ENCODE data around the gene PSMA5. TPM values are rescaled to one million over a fixed set of nuclear protein-coding genes. Genes with fewer than 3 reads are reported as not detected.
"Not testable (repeated sequence)": the region's sequence is repeated elsewhere in the genome, so short reads cannot be mapped to it uniquely, and the experiment has no call there.

The PSMA5 gene
- total RNA-seq, 2 experiments from 2014 or later, result 192 to 210 TPM

DNA sequence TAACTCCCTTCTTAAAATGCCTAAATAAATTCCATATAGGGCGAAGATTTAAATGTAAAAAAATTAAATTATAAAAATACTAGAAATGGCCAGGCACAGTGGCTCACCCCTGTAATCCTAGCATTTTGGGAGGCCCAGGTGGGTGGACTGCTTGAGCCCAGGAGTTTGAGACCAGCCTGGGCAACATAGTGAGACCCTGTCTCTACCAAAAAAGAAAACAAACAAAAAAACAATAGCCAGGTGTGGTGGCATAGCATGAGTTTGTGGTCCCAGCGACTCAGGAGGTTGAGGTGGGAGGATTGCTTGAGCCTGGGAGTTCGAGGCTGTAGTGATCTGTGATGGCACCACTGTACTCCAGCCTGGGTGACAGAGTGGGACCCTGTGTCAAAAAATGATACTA is 46.3 kb downstream of the PSMA5 start:
- TF ChIP-seq, protein P1, sequence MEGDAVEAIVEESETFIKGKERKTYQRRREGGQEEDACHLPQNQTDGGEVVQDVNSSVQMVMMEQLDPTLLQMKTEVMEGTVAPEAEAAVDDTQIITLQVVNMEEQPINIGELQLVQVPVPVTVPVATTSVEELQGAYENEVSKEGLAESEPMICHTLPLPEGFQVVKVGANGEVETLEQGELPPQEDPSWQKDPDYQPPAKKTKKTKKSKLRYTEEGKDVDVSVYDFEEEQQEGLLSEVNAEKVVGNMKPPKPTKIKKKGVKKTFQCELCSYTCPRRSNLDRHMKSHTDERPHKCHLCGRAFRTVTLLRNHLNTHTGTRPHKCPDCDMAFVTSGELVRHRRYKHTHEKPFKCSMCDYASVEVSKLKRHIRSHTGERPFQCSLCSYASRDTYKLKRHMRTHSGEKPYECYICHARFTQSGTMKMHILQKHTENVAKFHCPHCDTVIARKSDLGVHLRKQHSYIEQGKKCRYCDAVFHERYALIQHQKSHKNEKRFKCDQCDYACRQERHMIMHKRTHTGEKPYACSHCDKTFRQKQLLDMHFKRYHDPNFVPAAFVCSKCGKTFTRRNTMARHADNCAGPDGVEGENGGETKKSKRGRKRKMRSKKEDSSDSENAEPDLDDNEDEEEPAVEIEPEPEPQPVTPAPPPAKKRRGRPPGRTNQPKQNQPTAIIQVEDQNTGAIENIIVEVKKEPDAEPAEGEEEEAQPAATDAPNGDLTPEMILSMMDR (IDR thresholded peaks at IDR 0.05), result no peak
- ChIA-PET CTCF (interaction anchor here (0.6 to 11.3 kb wide), 2 partner anchors 20 to 24 kb away, joined by 3 to 56 read pairs; partner anchors contain the start of gene SORT1), POLR2A (interaction anchor here (0.9 kb wide), 1 partner anchor 13 kb away, joined by 3 read pairs; no protein-coding TSS in a partner anchor)
- ATAC-seq (no peak), DNase-seq (no peak)
- Mint-ChIP-seq H3K27ac (no peak overlapping the region), H3K27me3 (no peaks in the 10 kb centered on the region), H3K36me3 (ENCODE audit: low read depth) (no peaks in the 10 kb centered on the region), H3K4me3 (no peak overlapping the region), H3K9me3 (no peaks in the 10 kb centered on the region), H3K4me1 (ENCODE audit: low read depth) (peaks cover 5% of the 10 kb centered on the region)
- intact Hi-C loops (cut with micrococcal nuclease), result no loop called here

DNA sequence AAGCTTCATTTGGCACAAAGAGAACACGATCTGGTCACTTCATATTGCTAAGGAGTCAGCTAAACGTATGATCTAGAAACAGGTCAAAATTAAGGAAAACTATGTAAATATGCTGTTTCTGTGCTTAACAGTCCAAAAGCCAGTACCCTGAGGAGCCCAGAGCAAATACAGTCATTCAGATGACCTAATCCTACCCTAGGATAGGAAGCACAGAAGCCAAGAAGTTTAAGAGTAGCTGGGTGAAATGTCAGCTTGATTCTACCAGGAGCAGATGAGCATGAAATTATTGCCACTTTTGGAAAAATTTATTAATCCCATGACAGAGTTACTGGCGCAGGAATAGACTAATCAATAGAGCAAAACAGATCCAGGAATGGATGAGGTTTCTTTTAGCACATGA is 46.8 kb downstream of the PSMA5 start:
- Mint-ChIP-seq H3K9me3 (no peaks in the 10 kb centered on the region), H3K4me3 (no peak overlapping the region), H3K4me1 (ENCODE audit: low read depth) (peaks cover 5% of the 10 kb centered on the region), H3K36me3 (ENCODE audit: low read depth) (no peaks in the 10 kb centered on the region), H3K27ac (no peak overlapping the region), H3K27me3 (no peaks in the 10 kb centered on the region)
- TF ChIP-seq, protein P1 (IDR thresholded peaks at IDR 0.05), result no peak
- ATAC-seq (no peak), DNase-seq (no peak)
- intact Hi-C loops (cut with micrococcal nuclease), result no loop called here
- CTCF ChIA-PET, result interaction anchor here (0.6 to 11.3 kb wide), 5 partner anchors 10 to 352 kb away, joined by 3 to 56 read pairs (median 3); partner anchors contain the start of gene SORT1
- POLR2A ChIA-PET, result interaction anchor here (0.9 kb wide), 1 partner anchor 13 kb away, joined by 3 read pairs; no protein-coding TSS in a partner anchor

DNA sequence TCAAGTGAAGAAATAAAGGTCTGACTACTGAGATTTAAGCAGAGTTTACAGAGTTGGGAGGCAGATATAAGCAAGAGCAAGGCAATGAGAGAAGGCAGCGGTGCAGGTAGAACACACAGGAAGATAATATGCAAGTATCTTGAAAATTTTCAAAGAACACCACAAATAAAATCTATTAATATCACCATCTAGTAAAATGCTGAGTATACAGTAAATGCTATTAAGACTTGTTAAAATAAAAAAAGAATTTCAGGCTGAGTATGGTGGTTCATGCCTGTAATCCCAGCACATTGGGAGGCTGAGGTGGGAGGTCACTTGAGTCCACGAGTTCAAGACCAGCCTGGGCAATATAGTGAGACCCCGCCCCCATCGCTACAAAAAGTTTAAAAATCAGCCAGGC is 48.5 kb downstream of the PSMA5 start:
- H3K4me1 Mint-ChIP-seq (ENCODE audit: low read depth), result peaks cover 10% of the 10 kb centered on the region
- DNase-seq, result no peak
- H3K4me3 Mint-ChIP-seq, result no peak overlapping the region
- H3K36me3 Mint-ChIP-seq (ENCODE audit: low read depth), result no peaks in the 10 kb centered on the region
- TF ChIP-seq, protein P1 (IDR thresholded peaks at IDR 0.05), result no peak
- intact Hi-C loops (cut with micrococcal nuclease), result no loop called here
- ChIA-PET CTCF (interaction anchor here (0.9 to 11.3 kb wide), 2 partner anchors 16 to 22 kb away, joined by 4 to 56 read pairs; partner anchors contain the start of gene SORT1), POLR2A (no interaction called here)
- H3K9me3 Mint-ChIP-seq, result no peaks in the 10 kb centered on the region
- no peak overlapping the region for H3K27ac Mint-ChIP-seq
- no peak for ATAC-seq
- H3K27me3 Mint-ChIP-seq, result peaks cover 3% of the 10 kb centered on the region

DNA sequence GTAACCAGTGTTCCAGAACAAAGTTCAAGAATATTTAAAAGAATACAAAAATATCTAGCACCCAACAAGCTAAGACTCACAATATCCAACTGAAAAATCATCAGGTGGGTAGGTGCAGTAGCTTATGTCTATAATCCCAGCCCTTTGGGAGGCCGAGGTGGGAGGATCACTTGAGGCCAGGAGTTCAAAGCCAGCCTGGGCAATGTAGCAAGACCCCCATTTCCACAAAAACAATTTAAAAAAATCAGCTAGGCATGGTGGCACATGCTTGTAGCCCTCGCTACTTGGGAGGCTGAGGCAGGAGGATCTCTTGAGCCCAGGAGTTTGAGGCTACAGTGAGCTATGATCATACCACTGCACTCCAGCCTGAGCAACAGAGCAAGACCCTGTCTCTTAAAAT is 52.6 kb downstream of the PSMA5 start:
- H3K27ac Mint-ChIP-seq; intact Hi-C loops (cut with micrococcal nuclease); POLR2A ChIA-PET; ATAC-seq; H3K9me3 Mint-ChIP-seq; H3K36me3 Mint-ChIP-seq (ENCODE audit: low read depth); H3K4me3 Mint-ChIP-seq; DNase-seq: not testable (repeated sequence)
- CTCF ChIA-PET, result interaction anchor here (1.0 kb wide), 1 partner anchor 9 kb away, joined by 3 read pairs; no protein-coding TSS in a partner anchor
- Mint-ChIP-seq H3K4me1 (ENCODE audit: low read depth) (peaks cover 24% of the 10 kb centered on the region), H3K27me3 (peaks cover 16% of the 10 kb centered on the region)

DNA sequence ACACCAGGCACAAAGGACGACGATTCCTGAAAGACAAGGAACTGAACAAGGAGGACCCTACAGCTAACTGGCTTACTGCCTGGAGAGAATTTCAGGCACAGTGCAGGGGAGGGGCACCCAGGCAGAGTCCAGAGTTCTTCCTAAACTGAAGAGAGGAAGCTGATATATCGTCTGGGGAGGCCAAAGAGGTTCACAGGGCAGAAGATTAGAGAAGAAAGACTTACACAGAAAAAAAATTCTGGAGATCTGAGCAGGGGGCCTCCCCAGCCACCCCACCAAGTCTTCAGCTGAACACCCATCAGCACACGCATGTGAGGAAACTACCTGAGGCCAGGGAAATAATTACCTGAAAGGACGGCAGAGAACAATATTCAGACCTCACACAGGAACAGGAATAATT is 53.1 kb downstream of the PSMA5 start:
- Mint-ChIP-seq H3K4me3 (no peak overlapping the region), H3K27ac (no peak overlapping the region), H3K27me3 (peaks cover 16% of the 10 kb centered on the region), H3K9me3 (no peaks in the 10 kb centered on the region), H3K4me1 (ENCODE audit: low read depth) (peaks cover 24% of the 10 kb centered on the region), H3K36me3 (ENCODE audit: low read depth) (no peaks in the 10 kb centered on the region)
- ChIA-PET CTCF (interaction anchor here (1.0 kb wide), 1 partner anchor 9 kb away, joined by 3 read pairs; no protein-coding TSS in a partner anchor), POLR2A (no interaction called here)
- ATAC-seq, result peak; percentile 18
- DNase-seq, result no peak
- TF ChIP-seq, protein P1 (IDR thresholded peaks at IDR 0.05), result no peak
- intact Hi-C loops (cut with micrococcal nuclease), result no loop called here
